HepG2 (cell line): ENCODE measurements around the gene HIPK4. TPM values are rescaled to one million over a fixed set of nuclear protein-coding genes. Genes with fewer than 3 reads are reported as not detected.

ENCODE experiments used
- ATAC-seq: fragments of 200-7000 bp; cut with Tn5 transposase; 3 replicates; pipeline ENCODE4 v1.9.1; 2020; ENCODE audit warnings: mild to moderate bottlenecking, moderate library complexity
- BruUV-seq: library from RNA; stranded (reverse); fragments of 400-500 nt; replicated peaks from 2 replicates; lab custom pipeline; 2021; lab: Mats Ljungman, UMichigan
- CTCF ChIA-PET: fragments of 300-600 bp; formaldehyde crosslinking; extraction: SDS; loops from one replicate; lab custom pipeline; 2021; ENCODE audit warnings: low total read pairs, inconsistent platforms, low intra/inter-chr PET ratio; lab: Yijun Ruan, JAX
- POLR2A ChIA-PET: fragments of 350-600 bp; sonication (Branson Sonifier 250); formaldehyde crosslinking; loops from one replicate; lab custom pipeline; 2020; ENCODE audit warnings: antibody characterized with exemption, inconsistent platforms; lab: Yijun Ruan, JAX
- DNase-seq: peaks from one replicate; pipeline ENCODE4 v3.0.0-alpha.2; 2015; ENCODE audit warnings: low spot score
- FAIRE-seq: peaks from 3 replicates; lab custom pipeline; 2011; peaks lifted over from hg19 to GRCh38; lab: Jason Lieb, UNC
- H2AFZ ChIP-seq: one replicate; pipeline ENCODE4 v1.6.1; 2011; ENCODE audit warnings: low read length, inconsistent platforms
- H3K27ac ChIP-seq: fragments of 300-600 bp; 3 replicates; pipeline ENCODE4 v1.8.0; 2011; ENCODE audit warnings: mixed run types, mild to moderate bottlenecking, mixed read lengths, low read length, inconsistent platforms; ENCODE audit not compliant: insufficient read depth; ENCODE audit errors: extremely low read length
- H3K27me3 ChIP-seq, 2 experiments: fragments of 200-600 bp in 1 of 2; 2 replicates in 1 of 2; 3 replicates in 1 of 2; pipeline versions ENCODE4 v1.6.0 to v1.8.0; 2011; ENCODE audit warnings: low read length in 2 of 2, mild to moderate bottlenecking in 2 of 2, moderate library complexity in 2 of 2, inconsistent platforms in 1 of 2; ENCODE audit not compliant: insufficient read depth in 2 of 2, control insufficient read depth in 1 of 2
- H3K36me3 ChIP-seq, 2 experiments: fragments of 200-600 bp in 1 of 2; replicated peaks in 1 of 2; 2 replicates in 1 of 2; 3 replicates in 1 of 2; pipeline versions ENCODE4 v1.5.1 to v1.8.0; 2011; ENCODE audit warnings: low read length in 2 of 2, inconsistent platforms in 1 of 2; ENCODE audit not compliant: insufficient read depth in 2 of 2, control insufficient read depth in 1 of 2
- H3K4me1 ChIP-seq: 2 replicates; pipeline ENCODE4 v1.5.1; 2012; ENCODE audit warnings: low read length, inconsistent platforms; ENCODE audit not compliant: insufficient read depth
- H3K4me2 ChIP-seq: 2 replicates; pipeline ENCODE4 v1.6.0; 2011; ENCODE audit warnings: low read depth, low read length, inconsistent platforms
- H3K4me3 ChIP-seq, 3 experiments: fragments of 200-600 bp in 1 of 3; sonication (generic), shearing (Covaris generic) in 1 of 3; replicated peaks in 1 of 3; 2 replicates each; pipeline ENCODE4 v1.5.1; 2011 to 2016; ENCODE audit warnings: low read length in 3 of 3, inconsistent platforms in 2 of 3, low read depth in 2 of 3, mild to moderate bottlenecking in 2 of 3, control low read depth in 1 of 3, mixed read lengths in 1 of 3; ENCODE audit not compliant: insufficient read depth in 1 of 3
- H3K79me2 ChIP-seq: one replicate; pipeline ENCODE4 v1.6.1; 2011; ENCODE audit warnings: low read length, inconsistent platforms; ENCODE audit not compliant: insufficient read depth
- H3K9ac ChIP-seq: 2 replicates; pipeline ENCODE4 v1.6.0; 2011; ENCODE audit warnings: mild to moderate bottlenecking, low read depth, low read length, inconsistent platforms; ENCODE audit not compliant: insufficient read depth
- H3K9me3 ChIP-seq: 2 replicates; pipeline ENCODE4 v1.5.1; 2012; ENCODE audit warnings: mild to moderate bottlenecking, low read length
- H4K20me1 ChIP-seq: 2 replicates; pipeline ENCODE4 v1.6.0; 2011; ENCODE audit warnings: inconsistent platforms, mild to moderate bottlenecking, low read length, moderate library complexity; ENCODE audit not compliant: insufficient read depth
- ARID5B ChIP-seq: IDR thresholded peaks from 2 replicates; pipeline ENCODE4 v1.4.0; 2020; ENCODE audit warnings: mild to moderate bottlenecking, missing genetic modification reagents
- HNF4G ChIP-seq, 2 experiments: sonication (generic) in 1 of 2; formaldehyde crosslinking in 1 of 2; IDR thresholded peaks; 2 replicates each; pipeline versions ENCODE4 v1.4.0 to v1.6.1; 2011 to 2020; ENCODE audit warnings: borderline replicate concordance in 2 of 2, low read depth in 2 of 2, mild to moderate bottlenecking in 2 of 2, low read length in 1 of 2, missing genetic modification reagents in 1 of 2, moderate library complexity in 1 of 2
- KLF15 ChIP-seq: sonication (generic); formaldehyde crosslinking; IDR thresholded peaks from 2 replicates; pipeline ENCODE4 v1.8.1; 2023; ENCODE audit warnings: borderline replicate concordance, mild to moderate bottlenecking, inconsistent platforms, missing genetic modification reagents, mixed read lengths
- MED8 ChIP-seq: sonication (generic); formaldehyde crosslinking; IDR thresholded peaks from 2 replicates; pipeline ENCODE4 v1.8.1; 2023; ENCODE audit warnings: mild to moderate bottlenecking, missing genetic modification reagents; ENCODE audit not compliant: insufficient replicate concordance
- NPAS2 ChIP-seq: sonication (generic); formaldehyde crosslinking; IDR thresholded peaks from 2 replicates; pipeline ENCODE4 v1.8.0; 2022; ENCODE audit warnings: mild to moderate bottlenecking, missing genetic modification reagents, borderline replicate concordance
- RFXAP ChIP-seq: sonication (generic); formaldehyde crosslinking; IDR thresholded peaks from 2 replicates; pipeline ENCODE4 v1.4.0; 2020; ENCODE audit warnings: missing genetic modification reagents, borderline replicate concordance
- TAF15 ChIP-seq: fragments of 200-400 bp; formaldehyde crosslinking; IDR thresholded peaks from one replicate; pipeline ENCODE4 v1.6.1; 2018; ENCODE audit warnings: mild to moderate bottlenecking, low read depth, low read length; ENCODE audit not compliant: poor library complexity, severe bottlenecking
- TBP ChIP-seq: sonication (generic); formaldehyde crosslinking; IDR thresholded peaks from 2 replicates; pipeline ENCODE4 v1.5.0; 2020; ENCODE audit warnings: missing genetic modification reagents
- TIGD3 ChIP-seq: sonication (generic); formaldehyde crosslinking; IDR thresholded peaks from 2 replicates; pipeline ENCODE4 v1.5.1; 2020; ENCODE audit warnings: mild to moderate bottlenecking, missing genetic modification reagents, borderline replicate concordance
- ZMYM2 ChIP-seq: sonication (generic); formaldehyde crosslinking; IDR thresholded peaks from 2 replicates; pipeline ENCODE4 v1.8.0; 2022; ENCODE audit warnings: mild to moderate bottlenecking, missing genetic modification reagents
- ZNF282 ChIP-seq: fragments of 450-650 bp; IDR thresholded peaks from 2 replicates; pipeline ENCODE4 v1.6.1; 2018; ENCODE audit not compliant: partially characterized antibody
- ZNF33A ChIP-seq: sonication (generic); formaldehyde crosslinking; IDR thresholded peaks from 2 replicates; pipeline ENCODE4 v1.5.1; 2020; ENCODE audit warnings: missing genetic modification reagents, mild to moderate bottlenecking, moderate library complexity, borderline replicate concordance
- ZNF552 ChIP-seq: sonication (generic); formaldehyde crosslinking; IDR thresholded peaks from 2 replicates; pipeline ENCODE4 v1.9.0; 2022; ENCODE audit warnings: missing genetic modification reagents, mild to moderate bottlenecking, borderline replicate concordance
- ZNF563 ChIP-seq: sonication (generic); formaldehyde crosslinking; IDR thresholded peaks from 2 replicates; pipeline ENCODE4 v1.8.0; 2022; ENCODE audit warnings: mild to moderate bottlenecking, moderate library complexity, missing genetic modification reagents
- ZNF773 ChIP-seq: sonication (generic); formaldehyde crosslinking; IDR thresholded peaks from 2 replicates; pipeline ENCODE4 v1.4.0; 2020; ENCODE audit warnings: missing genetic modification reagents, borderline replicate concordance
- WGBS: methylation state at CpG from one replicate; pipeline ENCODE4 v1.1.6; 2017; ENCODE audit warnings: low lambda C conversion rate; 5-methylcytosine and 5-hydroxymethylcytosine counted together
- in situ Hi-C: cut with HindIII; loops from 2 replicates; pipeline ENCODE4 v1.10.0; 2017; ENCODE audit warnings: low pct_unique_long_range_greater_than_20kb; ENCODE audit not compliant: extremely low pct_ligation_motif_present
- intact Hi-C: fragments of 100-400 bp; cut with micrococcal nuclease; formaldehyde crosslinking; loops from one replicate; pipeline ENCODE4 v1.10.0; 2022; ENCODE audit not compliant: unreplicated experiment
- polyA plus RNA-seq, 8 experiments: library from polyadenylated mRNA; depleted of rRNA in 3 of 8; stranded (reverse) in 7 of 8; unstranded in 1 of 8; fragments of >200 nt; fragmentation: Illumina TruSeq in 4 of 8; extraction: Trizol in 4 of 8; gene quantifications; 2 replicates each; pipeline versions ENCODE4 v1.2.1 to v1.2.3, GENCODE V29; 2011 to 2016; ENCODE audit warnings: low read depth in 4 of 8, missing spikeins in 1 of 8, mixed read lengths in 1 of 8; ENCODE audit not compliant: insufficient read depth in 1 of 8
- total RNA-seq, 5 experiments: library from RNA; depleted of rRNA; stranded (reverse); fragments of >200 nt; fragmentation: Illumina TruSeq; extraction: Trizol; gene quantifications; 2 replicates each; pipeline ENCODE4 v1.2.3, GENCODE V29; 2016; ENCODE audit warnings: low read depth in 1 of 5
- TF ChIP-seq, protein P1 (sequence below): sonication (generic); formaldehyde crosslinking; IDR thresholded peaks from 2 replicates; pipeline ENCODE4 v1.4.0; 2020; ENCODE audit warnings: missing genetic modification reagents

Gene HIPK4
- total and polyA plus RNA-seq, 2 of the 13 experiments (the other 11 are each of a cell fraction or from before 2014, with no cell fraction given) = 0.03 TPM; not detected in 1

- TF ChIP-seq KLF15 (CRISPR knock-in tag) (no peak), RFXAP (CRISPR knock-in tag) (no peak), ZNF563 (CRISPR knock-in tag) (no peak)
Measured at GRCh38 chr19:40392894-40393517, 3.0 kb upstream of the HIPK4 start (continued).

DNA sequence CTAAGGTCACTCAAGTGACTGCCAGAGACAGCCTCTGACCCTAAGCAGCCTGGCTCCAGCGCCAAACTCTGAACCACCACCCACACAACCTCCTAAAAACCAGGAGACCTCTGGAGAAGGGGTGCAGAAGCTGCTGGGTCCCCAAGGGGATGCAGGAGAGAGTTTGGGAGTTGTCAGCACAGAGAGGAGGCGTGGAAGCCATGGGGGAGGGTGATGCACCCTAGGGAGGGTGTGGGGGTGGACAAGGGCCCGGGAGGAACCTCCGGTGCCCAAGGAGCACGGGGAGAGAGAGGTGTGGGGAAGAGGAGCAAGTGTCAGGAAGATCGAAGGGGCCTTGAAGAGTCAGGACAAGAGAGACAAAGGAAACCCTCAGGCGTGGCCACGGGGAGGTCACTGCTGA is 2.1 kb upstream of the HIPK4 start:
- Histone ChIP-seq H3K36me3 (no peaks in the 10 kb centered on the region), H2AFZ (no peak overlapping the region), H3K4me2 (no peak overlapping the region), H4K20me1 (no peaks in the 10 kb centered on the region), H3K27ac (no peak overlapping the region), H3K9ac (no peak overlapping the region; the same call in 1 of the 2 replicates), H3K79me2 (no peaks in the 10 kb centered on the region), H3K4me3 (no peak overlapping the region)
- no TSS peak for BruUV-seq
- ChIA-PET CTCF (no interaction called here), POLR2A (no interaction called here)
- DNase-seq = no peak
- 29% methylated on average over 8 of the region's 8 CpGs for WGBS
- intact Hi-C loops (loop anchor here (5.0 kb wide), 1 partner anchor 85 kb away; no protein-coding TSS in a partner anchor), in situ Hi-C loops (no loop called here)
- no peak for ATAC-seq
- no peak for FAIRE-seq
- TF ChIP-seq ARID5B (CRISPR knock-in tag) = no peak
- no peak for TF ChIP-seq MED8
- no peak for TF ChIP-seq NPAS2 (CRISPR knock-in tag)
- TF ChIP-seq HNF4G (IDR thresholded peaks at IDR 0.05; ENCODE audit: borderline replicate concordance, low read depth, low read length) = no peak
- TF ChIP-seq HNF4G (CRISPR knock-in tag; IDR thresholded peaks at IDR 0.05; ENCODE audit: borderline replicate concordance, low read depth) = no peak
- TF ChIP-seq TBP (CRISPR knock-in tag) = no peak
- no peak for TF ChIP-seq ZMYM2 (CRISPR knock-in tag)
- TF ChIP-seq ZNF552 (CRISPR knock-in tag) = no peak
- TF ChIP-seq ZNF773 (CRISPR knock-in tag) = no peak
- no peak for TF ChIP-seq TAF15
- no peak for TF ChIP-seq TIGD3
- TF ChIP-seq ZNF282 = no peak
- TF ChIP-seq, protein P1, sequence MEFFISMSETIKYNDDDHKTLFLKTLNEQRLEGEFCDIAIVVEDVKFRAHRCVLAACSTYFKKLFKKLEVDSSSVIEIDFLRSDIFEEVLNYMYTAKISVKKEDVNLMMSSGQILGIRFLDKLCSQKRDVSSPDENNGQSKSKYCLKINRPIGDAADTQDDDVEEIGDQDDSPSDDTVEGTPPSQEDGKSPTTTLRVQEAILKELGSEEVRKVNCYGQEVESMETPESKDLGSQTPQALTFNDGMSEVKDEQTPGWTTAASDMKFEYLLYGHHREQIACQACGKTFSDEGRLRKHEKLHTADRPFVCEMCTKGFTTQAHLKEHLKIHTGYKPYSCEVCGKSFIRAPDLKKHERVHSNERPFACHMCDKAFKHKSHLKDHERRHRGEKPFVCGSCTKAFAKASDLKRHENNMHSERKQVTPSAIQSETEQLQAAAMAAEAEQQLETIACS (CRISPR knock-in tag) = no peak
- TF ChIP-seq ZNF33A (CRISPR knock-in tag) = no peak
- TF ChIP-seq, all 625 proteins: peak for 0
- Histone ChIP-seq H3K4me1 (no peaks in the 10 kb centered on the region), H3K27me3 (peaks cover 10 to 36% of the 10 kb centered on the region in 2 experiments; a peak in 4 of 5 replicates), H3K9me3 (no peaks in the 10 kb centered on the region)
